HCT116 (cell line): ENCODE data around the gene ZBTB5. TPM values are rescaled to one million over a fixed set of nuclear protein-coding genes. Genes with fewer than 3 reads are reported as not detected.

Experiments used
- ATAC-seq: fragments of 200-7000 bp; cut with Tn5 transposase; 2 replicates; pipeline ENCODE4 v1.9.1; 2020; ENCODE audit warnings: mild to moderate bottlenecking, moderate library complexity
- BruUV-seq: library from RNA; stranded (reverse); fragments of 400-500 nt; replicated peaks from 2 replicates; lab custom pipeline; 2021; lab: Mats Ljungman, UMichigan
- CTCF ChIA-PET: fragments of 300-600 bp; sonication (Branson Sonifier 250); formaldehyde crosslinking; loops from one replicate; lab custom pipeline; 2021; ENCODE audit warnings: antibody characterized with exemption; lab: Charles Lee
- POLR2A ChIA-PET: fragments of 300-600, 350-600 bp; sonication (Branson Sonifier 250); formaldehyde crosslinking; loops from one replicate; lab custom pipeline; 2021; ENCODE audit warnings: antibody characterized with exemption; lab: Charles Lee
- RAD21 ChIA-PET, 2 experiments: fragments of 300-600 bp; sonication (Branson Sonifier 250); formaldehyde crosslinking; loops; one replicate each; lab custom pipeline; 2023; ENCODE audit warnings: low total read pairs in 2 of 2; ENCODE audit not compliant: uncharacterized antibody in 2 of 2, unreplicated experiment in 2 of 2, low non-redundant PET in 1 of 2; lab: Charles Lee
- DNase-seq: peaks from one replicate; pipeline ENCODE4 v3.0.0-alpha.2; 2010; ENCODE audit warnings: low read depth, low spot score
- H2AFZ ChIP-seq: fragments of 200-600 bp; shearing (Covaris generic), sonication (generic); 2 replicates; pipeline ENCODE4 v1.6.1; 2017; ENCODE audit warnings: low read depth, mixed run types, mixed read lengths, antibody characterized with exemption, low read length; ENCODE audit not compliant: poor library complexity, severe bottlenecking
- H3K27ac ChIP-seq: 2 replicates; pipeline ENCODE4 v1.5.1; 2012; ENCODE audit warnings: low read depth, low read length
- H3K27me3 ChIP-seq: fragments of 200-600 bp; sonication (generic); 2 replicates; pipeline ENCODE4 v1.6.1; 2016; ENCODE audit warnings: mixed run types, low read length, mixed read lengths; ENCODE audit not compliant: insufficient read depth
- H3K36me3 ChIP-seq, 2 experiments: fragments of 200-500 bp in 1 of 2; fragments of 200-600 bp in 1 of 2; sonication (Bioruptor generic) in 1 of 2; sonication (generic) in 1 of 2; 2 replicates each; pipeline versions ENCODE4 v1.5.1 to v1.6.1; 2014 to 2016; ENCODE audit warnings: low read length in 2 of 2, inconsistent platforms in 1 of 2, mixed read lengths in 1 of 2, mixed run types in 1 of 2; ENCODE audit not compliant: insufficient read depth in 2 of 2, control insufficient read depth in 1 of 2
- H3K4me1 ChIP-seq, 2 experiments: fragments of 200-600 bp in 1 of 2; sonication (generic) in 1 of 2; 2 replicates each; pipeline versions ENCODE4 v1.5.1 to v1.6.1; 2012 to 2017; ENCODE audit warnings: low read length in 2 of 2, inconsistent platforms in 1 of 2, mild to moderate bottlenecking in 1 of 2, mixed read lengths in 1 of 2, mixed run types in 1 of 2, moderate library complexity in 1 of 2; ENCODE audit not compliant: insufficient read depth in 2 of 2, control insufficient read depth in 1 of 2
- H3K4me2 ChIP-seq: fragments of 200-600 bp; sonication (generic); 2 replicates; pipeline ENCODE4 v1.6.1; 2017; ENCODE audit warnings: mixed run types, low read length, mixed read lengths
- H3K4me3 ChIP-seq, 2 experiments: fragments of 200-600 bp in 1 of 2; sonication (generic) in 1 of 2; replicated peaks in 1 of 2; 2 replicates each; pipeline ENCODE4 v1.5.1; 2011 to 2016; ENCODE audit warnings: low read length in 2 of 2, control low read depth in 1 of 2, low read depth in 1 of 2, mild to moderate bottlenecking in 1 of 2, mixed read lengths in 1 of 2, mixed run types in 1 of 2
- H3K79me2 ChIP-seq: fragments of 200-600 bp; sonication (generic); 2 replicates; pipeline ENCODE4 v1.6.1; 2017; ENCODE audit warnings: mild to moderate bottlenecking, mixed run types, low read length, moderate library complexity, mixed read lengths; ENCODE audit not compliant: insufficient read depth
- H3K9ac ChIP-seq: fragments of 200-600 bp; sonication (generic); 2 replicates; pipeline ENCODE4 v1.6.1; 2016; ENCODE audit warnings: low read length, mixed read lengths
- H3K9me2 ChIP-seq: fragments of 200-600 bp; sonication (generic), shearing (Covaris generic); 2 replicates; pipeline ENCODE4 v1.6.1; 2017; ENCODE audit warnings: mixed run types, mild to moderate bottlenecking, moderate library complexity; ENCODE audit not compliant: insufficient read depth
- H3K9me3 ChIP-seq, 2 experiments: fragments of 200-500 bp in 1 of 2; fragments of 200-600 bp in 1 of 2; sonication (Bioruptor generic) in 1 of 2; sonication (generic) in 1 of 2; 2 replicates each; pipeline ENCODE4 v1.6.1; 2014 to 2017; ENCODE audit warnings: low read length in 2 of 2, mixed read lengths in 2 of 2, inconsistent platforms in 1 of 2, low read depth in 1 of 2, mild to moderate bottlenecking in 1 of 2, mixed run types in 1 of 2, moderate library complexity in 1 of 2; ENCODE audit not compliant: control insufficient read depth in 1 of 2, insufficient read depth in 1 of 2
- H4K20me1 ChIP-seq: fragments of 200-600 bp; sonication (generic), shearing (Covaris generic); 2 replicates; pipeline ENCODE4 v1.6.1; 2017; ENCODE audit warnings: mixed run types, mild to moderate bottlenecking, moderate library complexity; ENCODE audit not compliant: insufficient read depth
- CTCF ChIP-seq, 3 experiments: fragments of 200-600 bp in 1 of 3; sonication (generic) in 1 of 3; IDR thresholded peaks in 2 of 3; conservative IDR thresholded peaks in 1 of 3; 2 replicates each; pipeline ENCODE4 v1.5.1; 2012 to 2017; ENCODE audit warnings: low read depth in 2 of 3, low read length in 2 of 3, antibody characterized with exemption in 1 of 3, borderline replicate concordance in 1 of 3, control low read depth in 1 of 3, mild to moderate bottlenecking in 1 of 3, mixed read lengths in 1 of 3, mixed run types in 1 of 3, moderate library complexity in 1 of 3; ENCODE audit not compliant: insufficient read depth in 1 of 3
- EGR1 ChIP-seq: IDR thresholded peaks from 2 replicates; pipeline ENCODE4 v1.6.1; 2012; ENCODE audit warnings: low read depth
- FOSL1 ChIP-seq: IDR thresholded peaks from 2 replicates; pipeline ENCODE4 v1.6.1; 2012; ENCODE audit warnings: low read depth
- POLR2AphosphoS5 ChIP-seq: IDR thresholded peaks from 2 replicates; pipeline ENCODE4 v1.6.1; 2011; ENCODE audit warnings: mild to moderate bottlenecking, low read depth, low read length, moderate library complexity
- RAD21 ChIP-seq: IDR thresholded peaks from 2 replicates; pipeline ENCODE4 v1.6.1; 2012; ENCODE audit warnings: low read depth, mild to moderate bottlenecking
- SIN3A ChIP-seq: IDR thresholded peaks from 2 replicates; pipeline ENCODE4 v1.6.1; 2012; ENCODE audit warnings: low read depth
- SRF ChIP-seq: IDR thresholded peaks from 2 replicates; pipeline ENCODE4 v1.6.1; 2012; ENCODE audit warnings: low read depth
- YY1 ChIP-seq: IDR thresholded peaks from 2 replicates; pipeline ENCODE4 v1.6.1; 2011; ENCODE audit warnings: low read length, low read depth, moderate library complexity, mild to moderate bottlenecking; ENCODE audit not compliant: insufficient replicate concordance; ENCODE audit errors: extremely low read depth
- ZFX ChIP-seq: fragments of 450-650 bp; IDR thresholded peaks from 2 replicates; pipeline ENCODE4 v1.6.1; 2017
- intact Hi-C: fragments of 100-400 bp; cut with micrococcal nuclease; formaldehyde crosslinking; loops from 2 replicates; pipeline ENCODE4 v1.10.0; 2022
- total RNA-seq: library from RNA; stranded (reverse); gene quantifications from one replicate; pipeline ENCODE4 v1.2.1, GENCODE V29; 2021; ENCODE audit not compliant: unreplicated experiment

Gene ZBTB5
- total RNA-seq, 1 experiment from 2014 or later = 22.3 TPM

- no peaks in the 10 kb centered on the region for H3K79me2 ChIP-seq
- DNase-seq (no peak), ATAC-seq (no peak)
- H3K4me3 ChIP-seq = no peak overlapping the region
- no peak overlapping the region for H3K27ac ChIP-seq
- no peak overlapping the region for H2AFZ ChIP-seq
- POLR2A ChIA-PET = no interaction called here
- H4K20me1 ChIP-seq = no peaks in the 10 kb centered on the region; the same call in 1 of the 2 replicates
- intact Hi-C loops = no loop called here
- no peaks in the 10 kb centered on the region for H3K27me3 ChIP-seq
- BruUV-seq = no TSS peak
- H3K4me1 ChIP-seq = no peaks in the 10 kb centered on the region; a peak in 1 of 4 replicates
- CTCF ChIA-PET = no interaction called here
- no peaks in the 10 kb centered on the region for H3K9me3 ChIP-seq
- H3K9me2 ChIP-seq = no peaks in the 10 kb centered on the region
- no peak overlapping the region for H3K4me2 ChIP-seq
- H3K36me3 ChIP-seq = peaks cover 2 to 3% of the 10 kb centered on the region in 2 experiments; a peak in 2 of 4 replicates
- TF ChIP-seq SIN3A (no peak), FOSL1 (no peak), ZFX (no peak), CTCF (IDR thresholded peaks at IDR 0.05 in 2 of 3, conservative IDR thresholded peaks at IDR 0.05 in 1 of 3; ENCODE audit: borderline replicate concordance in 1 of 3, insufficient read depth in 1 of 3, low read depth in 2 of 3, low read length in 2 of 3) (no peak), EGR1 (no peak)
- RAD21 ChIA-PET = no interaction called here
- no peak overlapping the region for H3K9ac ChIP-seq
These were observed 47.2 kb upstream of the ZBTB5 start for GRCh38 chr9:37512437-37512836.

GRCh38 chr9:37511016-37512010 lies 46.1 kb upstream of the ZBTB5 start:
- H3K36me3 ChIP-seq = peaks cover 2 to 3% of the 10 kb centered on the region in 2 experiments; a peak in 2 of 4 replicates
- no peaks in the 10 kb centered on the region; a peak in 1 of 4 replicates for H3K4me1 ChIP-seq
- RAD21 ChIA-PET = no interaction called here
- no peak overlapping the region for H3K27ac ChIP-seq
- no peaks in the 10 kb centered on the region; the same call in 1 of the 2 replicates for H4K20me1 ChIP-seq
- H3K9me2 ChIP-seq = no peaks in the 10 kb centered on the region
- H3K9ac ChIP-seq = no peak overlapping the region
- no TSS peak for BruUV-seq
- no peaks in the 10 kb centered on the region for H3K79me2 ChIP-seq
- peak; percentile 13 for DNase-seq
- TF ChIP-seq RAD21 (no peak), SRF (no peak), POLR2AphosphoS5 (0 out of 2 replicates have a peak, but pooled peaks have one; percentile 22), YY1 (no peak), CTCF (IDR thresholded peaks at IDR 0.05 in 2 of 3, conservative IDR thresholded peaks at IDR 0.05 in 1 of 3; ENCODE audit: borderline replicate concordance in 1 of 3, insufficient read depth in 1 of 3, low read depth in 2 of 3, low read length in 2 of 3) (peak in 2 of 3 experiments; percentile 27 to 53; a peak in 4 of 6 replicates)
- TF ChIP-seq, all 23 proteins: peak for 2
- intact Hi-C loops = no loop called here
- no peaks in the 10 kb centered on the region for H3K27me3 ChIP-seq
- peak; percentile 87 for ATAC-seq
- no peak overlapping the region for H2AFZ ChIP-seq
- no peak overlapping the region for H3K4me3 ChIP-seq
- H3K9me3 ChIP-seq = no peaks in the 10 kb centered on the region
- ChIA-PET CTCF (interaction anchor here (0.6 to 0.7 kb wide), 3 partner anchors 9 to 121 kb away, joined by 3 read pairs; no protein-coding TSS in a partner anchor), POLR2A (no interaction called here)
- no peak overlapping the region for H3K4me2 ChIP-seq
